Measurements from ENCODE around the gene CARS2.

GRCh38 chr13:110663491-110663890 lies 42.4 kb downstream of the CARS2 start:
- TF ChIP-seq CTCF (IDR thresholded peaks at IDR 0.05), result no peak
- TF ChIP-seq POLR2A (IDR thresholded peaks at IDR 0.05), result no peak

Measured in Peyer's patch (tissue), 4 donors.